Middle frontal gyrus (tissue), 1 donor: ENCODE data around the gene PRAMEF5.
"Not testable (repeated sequence)": the region's sequence is repeated elsewhere in the genome, so short reads cannot be mapped to it uniquely, and the experiment has no call there.

Source experiments
- DNase-seq: peaks from one replicate; pipeline ENCODE4 v3.0.0-alpha.2; 2015; ENCODE audit warnings: low spot score; ENCODE audit errors: extremely low spot score

The PRAMEF5 gene

GRCh38 chr1:13253898-13254297 lies at the start of gene PRAMEF5:
PRAMEF5 (plus strand) TSS chr1:13254198; CDS start chr1:13259269, 5,071 bp downstream.
- DNase-seq = not testable (repeated sequence)

- not testable (repeated sequence) for DNase-seq
Measured at GRCh38 chr1:13208712-13209111, 45.3 kb upstream of the PRAMEF5 start.

GRCh38 chr1:13216619-13217018 lies 37.4 kb upstream of the PRAMEF5 start:
- DNase-seq = not testable (repeated sequence)

- DNase-seq = not testable (repeated sequence)
Measured at GRCh38 chr1:13219203-13219602, 34.8 kb upstream of the PRAMEF5 start.

- not testable (repeated sequence) for DNase-seq
Measured at GRCh38 chr1:13222788-13223187, 31.2 kb upstream of the PRAMEF5 start.

- no peak for DNase-seq
Measured at GRCh38 chr1:13224480-13225060, 29.4 kb upstream of the PRAMEF5 start.

GRCh38 chr1:13225675-13226204 lies 28.3 kb upstream of the PRAMEF5 start, which contains the start of gene PRAMEF18:
PRAMEF18 (minus strand) TSS chr1:13226154; CDS start chr1:13226106, 48 bp downstream.
- not testable (repeated sequence) for DNase-seq

GRCh38 chr1:13227271-13228055 lies 26.5 kb upstream of the PRAMEF5 start:
- DNase-seq = not testable (repeated sequence)

GRCh38 chr1:13228343-13228781 lies 25.6 kb upstream of the PRAMEF5 start:
- DNase-seq = no peak

GRCh38 chr1:13230096-13230495 lies 23.9 kb upstream of the PRAMEF5 start:
- not testable (repeated sequence) for DNase-seq

GRCh38 chr1:13230601-13231000 lies 23.4 kb upstream of the PRAMEF5 start:
- DNase-seq = not testable (repeated sequence)

- not testable (repeated sequence) for DNase-seq
Measured at GRCh38 chr1:13231061-13231750, 22.8 kb upstream of the PRAMEF5 start.

GRCh38 chr1:13232056-13232455 lies 21.9 kb upstream of the PRAMEF5 start:
- not testable (repeated sequence) for DNase-seq

- DNase-seq = not testable (repeated sequence)
Measured at GRCh38 chr1:13234057-13234456, 19.9 kb upstream of the PRAMEF5 start.

GRCh38 chr1:13237572-13237971 lies 16.4 kb upstream of the PRAMEF5 start:
- DNase-seq = not testable (repeated sequence)

- not testable (repeated sequence) for DNase-seq
Measured at GRCh38 chr1:13239633-13240032, 14.4 kb upstream of the PRAMEF5 start.

- DNase-seq = not testable (repeated sequence)
Measured at GRCh38 chr1:13243536-13244263, 10.3 kb upstream of the PRAMEF5 start.

- not testable (repeated sequence) for DNase-seq
Measured at GRCh38 chr1:13245841-13246553, 8.0 kb upstream of the PRAMEF5 start.

GRCh38 chr1:13246554-13246871 lies 7.5 kb upstream of the PRAMEF5 start:
- DNase-seq = not testable (repeated sequence)

- not testable (repeated sequence) for DNase-seq
Measured at GRCh38 chr1:13247122-13247521, 6.9 kb upstream of the PRAMEF5 start.
